Lung (tissue), 12 donors: Measurements from ENCODE around the gene NLRX1. TPM values are rescaled to one million over a fixed set of nuclear protein-coding genes. Genes with fewer than 3 reads are reported as not detected.

Experiments
- ATAC-seq: fragments of 200-7000 bp; cut with Tn5 transposase; one replicate; pipeline ENCODE4 v1.9.1; 2020; ENCODE audit warnings: moderate number of reproducible peaks; ENCODE audit not compliant: insufficient read depth, low FRiP score
- DNase-seq, 3 donors: peaks; one replicate each; pipeline ENCODE4 v3.0.0-alpha.2; 2013 to 2017
- H3K27ac ChIP-seq, 2 donors: one replicate each; pipeline ENCODE4 v1.5.1; 2013; ENCODE audit warnings: mild to moderate bottlenecking in 2 of 2, moderate library complexity in 2 of 2, control low read depth in 1 of 2, inconsistent platforms in 1 of 2, low read depth in 1 of 2, low read length in 1 of 2
- H3K27me3 ChIP-seq, 3 donors: one replicate each; pipeline ENCODE4 v1.5.1; 2013; ENCODE audit warnings: low read length in 2 of 3; ENCODE audit not compliant: control insufficient read depth in 3 of 3, insufficient read depth in 3 of 3
- H3K36me3 ChIP-seq, 4 donors: one replicate each; pipeline ENCODE4 v1.5.1; 2013; ENCODE audit warnings: low read length in 4 of 4, mild to moderate bottlenecking in 1 of 4, moderate library complexity in 1 of 4; ENCODE audit not compliant: control insufficient read depth in 4 of 4, insufficient read depth in 4 of 4
- H3K4me1 ChIP-seq, 5 donors: one replicate each; pipeline ENCODE4 v1.5.1; 2013; ENCODE audit warnings: low read length in 5 of 5, mild to moderate bottlenecking in 2 of 5, moderate library complexity in 1 of 5; ENCODE audit not compliant: control insufficient read depth in 5 of 5, insufficient read depth in 5 of 5
- H3K4me3 ChIP-seq: one replicate; pipeline ENCODE4 v1.5.1; 2013; ENCODE audit warnings: mild to moderate bottlenecking, control low read depth, moderate library complexity
- H3K9ac ChIP-seq, 2 donors: one replicate each; pipeline ENCODE4 v1.5.1; 2013; ENCODE audit warnings: low read length in 2 of 2, control low read depth in 1 of 2; ENCODE audit not compliant: insufficient read depth in 1 of 2
- H3K9me3 ChIP-seq, 4 donors: one replicate each; pipeline ENCODE4 v1.5.1; 2013; ENCODE audit warnings: low read length in 3 of 4, mild to moderate bottlenecking in 1 of 4, moderate library complexity in 1 of 4; ENCODE audit not compliant: control insufficient read depth in 4 of 4, insufficient read depth in 3 of 4
- CTCF ChIP-seq: IDR thresholded peaks from 2 replicates; pipeline ENCODE4 v1.5.1; 2012; ENCODE audit warnings: mild to moderate bottlenecking; ENCODE audit errors: control extremely low read depth, extremely low read depth
- WGBS, 2 donors: extraction: QIAGEN DNeasy Blood & Tissue Kit; methylation state at CpG; one replicate each; pipeline ENCODE4 v1.1.7; 2013; 5-methylcytosine and 5-hydroxymethylcytosine counted together
- polyA plus RNA-seq, 2 donors: library from polyadenylated mRNA; stranded (reverse); fragments of 200-250 nt; gene quantifications; one replicate each; pipeline ENCODE4 v1.2.1, GENCODE V29; 2013
- total RNA-seq, 2 donors: library from RNA; depleted of rRNA in 1 of 2; stranded (reverse); fragments of >200 nt in 1 of 2; gene quantifications; one replicate each; pipeline ENCODE4 v1.2.1, GENCODE V29; 2014 to 2021
- donor health status: control.
- donor health status: control.
- donor health status: Bipolar disorder and iron deficiency.
- donor health status: healthy.
- donor health status: DM: yes; HTN: yes; CAD: no.

The NLRX1 gene
- total and polyA plus RNA-seq, 4 donors, result 5.1 to 22.6 (median 11.6) TPM

GRCh38 chr11:119185981-119186634, 17.6 kb downstream of the NLRX1 start:
- ATAC-seq, result no peak
- H3K9me3 ChIP-seq, result no peaks in the 10 kb centered on the region
- H3K4me1 ChIP-seq, result no peaks in the 10 kb centered on the region
- DNase-seq, result no peak
- H3K36me3 ChIP-seq, result peaks cover 0 to 15% (median 5%) of the 10 kb centered on the region in 4 donors
- H3K27ac ChIP-seq, result no peak overlapping the region
- no peak overlapping the region for H3K4me3 ChIP-seq
- WGBS, 2 donors, result 50 to 78% methylated on average over 15 of the region's 15 CpGs
- H3K9ac ChIP-seq, result no peak overlapping the region
- TF ChIP-seq CTCF, result no peak
- H3K27me3 ChIP-seq, result no peaks in the 10 kb centered on the region

- H3K36me3 ChIP-seq, result peaks cover 0 to 8% (median 1%) of the 10 kb centered on the region in 4 donors
- no peaks in the 10 kb centered on the region for H3K4me1 ChIP-seq
- H3K27ac ChIP-seq, result no peak overlapping the region
- no peaks in the 10 kb centered on the region for H3K27me3 ChIP-seq
- no peak for TF ChIP-seq CTCF
- WGBS, 2 donors, result 83 to 89% methylated on average over 21 of the region's 21 CpGs
- no peaks in the 10 kb centered on the region for H3K9me3 ChIP-seq
- H3K4me3 ChIP-seq, result no peak overlapping the region
- DNase-seq (no peak), ATAC-seq (no peak)
- H3K9ac ChIP-seq, result no peak overlapping the region
These were observed 18.8 kb downstream of the NLRX1 start for GRCh38 chr11:119187123-119187892.

GRCh38 chr11:119188067-119188466, 19.5 kb downstream of the NLRX1 start:
- Histone ChIP-seq H3K9ac (no peak overlapping the region), H3K27ac (no peak overlapping the region), H3K4me1 (no peaks in the 10 kb centered on the region), H3K27me3 (no peaks in the 10 kb centered on the region), H3K4me3 (no peak overlapping the region), H3K9me3 (no peaks in the 10 kb centered on the region), H3K36me3 (peaks cover 0 to 4% (median 0%) of the 10 kb centered on the region in 4 donors)
- no peak for ATAC-seq
- no peak for DNase-seq
- 88 to 95% methylated on average over 11 of the region's 11 CpGs for WGBS, 2 donors
- no peak for TF ChIP-seq CTCF
